Dedifferentiated amniotic fluid mesenchymal stem cell (primary cell): ENCODE measurements around the gene PKP1.

ENCODE experiments used
- DNase-seq: peaks from one replicate; pipeline ENCODE4 v3.0.0-alpha.2; 2016; ENCODE audit errors: extremely low spot score

Gene PKP1

GRCh38 chr1:201260648-201261311 is 22.5 kb upstream of the PKP1 start:
- DNase-seq: no peak

GRCh38 chr1:201261771-201262547 is 21.3 kb upstream of the PKP1 start:
- DNase-seq: no peak

- DNase-seq: no peak
Measured at GRCh38 chr1:201262963-201263608, 20.2 kb upstream of the PKP1 start.

- no peak for DNase-seq
Measured at GRCh38 chr1:201264072-201264471, 19.2 kb upstream of the PKP1 start.

- no peak for DNase-seq
Measured at GRCh38 chr1:201264554-201264953, 18.8 kb upstream of the PKP1 start.

- DNase-seq: peak; percentile 19
Measured at GRCh38 chr1:201265756-201266155, 17.6 kb upstream of the PKP1 start.

- DNase-seq: no peak
Measured at GRCh38 chr1:201266276-201266675, 17.0 kb upstream of the PKP1 start.

- peak; percentile 97 for DNase-seq
Measured at GRCh38 chr1:201266774-201267173, 16.5 kb upstream of the PKP1 start.

GRCh38 chr1:201267481-201268229 is 15.7 kb upstream of the PKP1 start:
- peak; percentile 22 for DNase-seq

GRCh38 chr1:201268604-201269151 is 14.6 kb upstream of the PKP1 start:
- DNase-seq: peak; percentile 54

- DNase-seq: no peak
Measured at GRCh38 chr1:201269281-201269680, 14.0 kb upstream of the PKP1 start.

GRCh38 chr1:201269900-201270410 is 13.4 kb upstream of the PKP1 start:
- DNase-seq: no peak

- DNase-seq: no peak
Measured at GRCh38 chr1:201270616-201271390, 12.5 kb upstream of the PKP1 start.

GRCh38 chr1:201272799-201273198 is 10.5 kb upstream of the PKP1 start:
- no peak for DNase-seq

GRCh38 chr1:201274616-201275252 is 8.6 kb upstream of the PKP1 start:
- no peak for DNase-seq

- peak; percentile 82 for DNase-seq
Measured at GRCh38 chr1:201275253-201275666, 8.0 kb upstream of the PKP1 start.

GRCh38 chr1:201276891-201277290 is 6.4 kb upstream of the PKP1 start:
- DNase-seq: no peak

- no peak for DNase-seq
Measured at GRCh38 chr1:201277441-201277840, 5.9 kb upstream of the PKP1 start.

- no peak for DNase-seq
Measured at GRCh38 chr1:201279313-201279712, 4.0 kb upstream of the PKP1 start.

GRCh38 chr1:201280884-201281283 is 2.4 kb upstream of the PKP1 start:
- DNase-seq: no peak
